Right atrium auricular region (tissue), 2 donors: ENCODE results near the gene CNTN5. TPM values are rescaled to one million over a fixed set of nuclear protein-coding genes. Genes with fewer than 3 reads are reported as not detected.

Experiments
- DNase-seq: peaks from one replicate; pipeline ENCODE4 v3.0.0-alpha.2; 2019; ENCODE audit warnings: low spot score
- H3K27ac ChIP-seq, 2 donors: fragments of 200-600 bp; sonication (generic); 1 replicate in 1 of 2; 2 replicates in 1 of 2; pipeline ENCODE4 v1.5.1; 2016 to 2019
- H3K27me3 ChIP-seq, 2 donors: fragments of 200-600 bp; sonication (generic); one replicate each; pipeline versions ENCODE4 v1.5.1 to v1.6.0; 2017 to 2019
- H3K36me3 ChIP-seq: fragments of 200-600 bp; sonication (generic); one replicate; pipeline ENCODE4 v1.5.1; 2016
- H3K4me1 ChIP-seq, 2 donors: fragments of 200-600 bp; sonication (generic); one replicate each; pipeline versions ENCODE4 v1.5.1 to v1.6.0; 2017 to 2019
- H3K4me3 ChIP-seq, 2 donors: fragments of 200-600 bp; sonication (generic); 1 replicate in 1 of 2; 2 replicates in 1 of 2; pipeline ENCODE4 v1.5.1; 2017 to 2019; ENCODE audit warnings: mild to moderate bottlenecking in 1 of 2, moderate library complexity in 1 of 2
- H3K9me3 ChIP-seq, 2 donors: fragments of 200-600 bp; sonication (generic); one replicate each; pipeline ENCODE4 v1.5.1; 2019
- CTCF ChIP-seq, 2 donors: fragments of 200-600 bp; sonication (generic); IDR thresholded peaks; one replicate each; pipeline ENCODE4 v1.5.1; 2019; ENCODE audit warnings: antibody characterized with exemption in 2 of 2
- total RNA-seq, 2 donors: library from RNA; depleted of rRNA; stranded (reverse); fragments of >200 nt; gene quantifications; one replicate each; pipeline ENCODE4 v1.1.0, GENCODE V29; 2016

CNTN5 gene
- total RNA-seq, 2 donors from 2014 or later = not detected

- H3K9me3 ChIP-seq = no peaks in the 10 kb centered on the region
- DNase-seq = no peak
- no peaks in the 10 kb centered on the region for H3K27me3 ChIP-seq
- H3K27ac ChIP-seq = no peak overlapping the region
- no peaks in the 10 kb centered on the region for H3K36me3 ChIP-seq
- no peaks in the 10 kb centered on the region for H3K4me1 ChIP-seq
- H3K4me3 ChIP-seq = no peak overlapping the region
- no peak for TF ChIP-seq CTCF (IDR thresholded peaks at IDR 0.05)
Measured at GRCh38 chr11:100008417-100008816, 987.7 kb downstream of the CNTN5 start.

GRCh38 chr11:100009728-100010127 is 989.0 kb downstream of the CNTN5 start:
- Histone ChIP-seq H3K4me1 (no peaks in the 10 kb centered on the region), H3K27ac (no peak overlapping the region), H3K9me3 (no peaks in the 10 kb centered on the region), H3K4me3 (no peak overlapping the region), H3K27me3 (no peaks in the 10 kb centered on the region), H3K36me3 (no peaks in the 10 kb centered on the region)
- no peak for DNase-seq
- no peak for TF ChIP-seq CTCF (IDR thresholded peaks at IDR 0.05)

- Histone ChIP-seq H3K27ac (no peak overlapping the region), H3K4me1 (no peaks in the 10 kb centered on the region)
- DNase-seq = no peak
Measured at GRCh38 chr11:100010393-100010792, 989.6 kb downstream of the CNTN5 start.

GRCh38 chr11:100011697-100012096 is 990.9 kb downstream of the CNTN5 start:
- Histone ChIP-seq H3K4me1 (no peaks in the 10 kb centered on the region), H3K27me3 (no peaks in the 10 kb centered on the region), H3K4me3 (no peak overlapping the region), H3K27ac (no peak overlapping the region), H3K9me3 (no peaks in the 10 kb centered on the region), H3K36me3 (no peaks in the 10 kb centered on the region)
- no peak for TF ChIP-seq CTCF (IDR thresholded peaks at IDR 0.05)
- no peak for DNase-seq

More at GRCh38 chr11:100010393-100010792, 989.6 kb downstream of the CNTN5 start:
- no peak for TF ChIP-seq CTCF (IDR thresholded peaks at IDR 0.05)
- Histone ChIP-seq H3K4me3 (no peak overlapping the region), H3K27me3 (no peaks in the 10 kb centered on the region), H3K9me3 (no peaks in the 10 kb centered on the region), H3K36me3 (no peaks in the 10 kb centered on the region)

- H3K27me3 ChIP-seq = no peaks in the 10 kb centered on the region
- H3K4me3 ChIP-seq = no peak overlapping the region
- no peak for DNase-seq
- no peaks in the 10 kb centered on the region for H3K36me3 ChIP-seq
- no peaks in the 10 kb centered on the region for H3K9me3 ChIP-seq
- TF ChIP-seq CTCF (IDR thresholded peaks at IDR 0.05) = no peak
- no peaks in the 10 kb centered on the region for H3K4me1 ChIP-seq
- H3K27ac ChIP-seq = no peak overlapping the region
Measured at GRCh38 chr11:100013011-100013410, 992.3 kb downstream of the CNTN5 start.

GRCh38 chr11:100031973-100032372 is 1011.2 kb downstream of the CNTN5 start:
- peaks cover 0 to 14% of the 10 kb centered on the region in 2 donors for H3K9me3 ChIP-seq
- no peak for DNase-seq
- H3K36me3 ChIP-seq = no peaks in the 10 kb centered on the region
- TF ChIP-seq CTCF (IDR thresholded peaks at IDR 0.05) = no peak
- H3K27ac ChIP-seq = no peak overlapping the region
- H3K4me1 ChIP-seq = no peaks in the 10 kb centered on the region
- no peaks in the 10 kb centered on the region for H3K27me3 ChIP-seq
- no peak overlapping the region for H3K4me3 ChIP-seq
